Left ventricle myocardium superior (tissue), 1 donor: Measurements from ENCODE around the gene LYPD1. TPM values are rescaled to one million over a fixed set of nuclear protein-coding genes. Genes with fewer than 3 reads are reported as not detected.
"Not testable (repeated sequence)": the region's sequence is repeated elsewhere in the genome, so short reads cannot be mapped to it uniquely, and the experiment has no call there.

ENCODE experiments used
- ATAC-seq: fragments of 200-7000 bp; cut with Tn5 transposase; one replicate; pipeline ENCODE4 v1.9.1; 2020; ENCODE audit warnings: mild to moderate bottlenecking, moderate library complexity
- DNase-seq: peaks from one replicate; pipeline ENCODE4 v3.0.0-alpha.2; 2020
- intact Hi-C: fragments of 100-400 bp; cut with micrococcal nuclease; formaldehyde crosslinking; loops from one replicate; pipeline ENCODE4 v1.11.0; 2022
- long read RNA-seq: library from polyadenylated mRNA; unstranded; transcript quantifications from one replicate; pipeline ENCODE4 v2.0.0, GENCODE V29; 2021
- total RNA-seq: library from RNA; stranded (reverse); fragmentation: NEBNext Ultra II Directional; extraction: Animal tissue kit (Norgen Biotek cat#: 25700); gene quantifications from one replicate; pipeline ENCODE4 v1.2.1, GENCODE V29; 2021
- donor health status: DM: no; HTN: yes; CAD: no; lungs with severe emphysema.

Gene LYPD1, protein sequence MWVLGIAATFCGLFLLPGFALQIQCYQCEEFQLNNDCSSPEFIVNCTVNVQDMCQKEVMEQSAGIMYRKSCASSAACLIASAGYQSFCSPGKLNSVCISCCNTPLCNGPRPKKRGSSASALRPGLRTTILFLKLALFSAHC
- not detected for total RNA-seq
- long read RNA-seq, result 0 reads

DNA sequence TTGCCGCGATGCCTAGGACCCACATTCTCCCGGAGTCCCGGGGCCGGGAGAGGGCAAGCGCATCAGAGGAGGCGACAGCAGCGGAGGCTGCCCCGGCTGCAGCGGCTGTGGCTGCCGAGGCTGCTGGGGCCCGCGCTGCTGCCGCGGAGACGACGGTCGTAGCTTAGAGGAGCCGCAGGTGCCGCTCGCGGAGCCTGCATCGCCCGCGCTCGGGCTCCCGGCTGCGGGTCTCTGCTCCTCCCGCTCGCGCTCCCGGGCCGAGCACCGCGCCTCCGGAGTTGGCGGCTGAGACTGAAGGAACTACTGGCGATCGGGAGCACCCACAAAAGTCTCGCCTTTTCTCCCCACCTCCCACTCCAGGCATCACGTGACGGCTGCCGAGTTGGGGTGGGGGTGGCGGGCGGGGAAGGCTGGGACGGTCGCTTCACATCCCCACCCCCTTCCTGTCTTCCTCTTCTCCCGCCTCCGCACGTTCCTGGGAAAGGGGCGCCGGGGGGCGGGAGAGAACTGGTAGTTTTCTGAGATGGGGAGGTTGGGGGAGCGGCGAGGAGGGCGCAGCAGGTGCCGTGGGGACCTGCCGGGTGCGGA is at the start of gene LYPD1:
LYPD1 (minus strand) TSS at position 298 of the 588 bp plus-strand sequence; CDS start at position 25, 273 bp downstream.
- ATAC-seq (peak; percentile 64), DNase-seq (peak; percentile 33)
- intact Hi-C loops, result no loop called here

- intact Hi-C loops, result no loop called here
- no peak for ATAC-seq
- no peak for DNase-seq
These were observed 49.5 kb upstream of the LYPD1 start for GRCh38 chr2:132719480-132719879.

GRCh38 chr2:132716954-132717353 is 46.9 kb upstream of the LYPD1 start:
- ATAC-seq, result no peak
- intact Hi-C loops, result no loop called here
- DNase-seq, result no peak

DNA sequence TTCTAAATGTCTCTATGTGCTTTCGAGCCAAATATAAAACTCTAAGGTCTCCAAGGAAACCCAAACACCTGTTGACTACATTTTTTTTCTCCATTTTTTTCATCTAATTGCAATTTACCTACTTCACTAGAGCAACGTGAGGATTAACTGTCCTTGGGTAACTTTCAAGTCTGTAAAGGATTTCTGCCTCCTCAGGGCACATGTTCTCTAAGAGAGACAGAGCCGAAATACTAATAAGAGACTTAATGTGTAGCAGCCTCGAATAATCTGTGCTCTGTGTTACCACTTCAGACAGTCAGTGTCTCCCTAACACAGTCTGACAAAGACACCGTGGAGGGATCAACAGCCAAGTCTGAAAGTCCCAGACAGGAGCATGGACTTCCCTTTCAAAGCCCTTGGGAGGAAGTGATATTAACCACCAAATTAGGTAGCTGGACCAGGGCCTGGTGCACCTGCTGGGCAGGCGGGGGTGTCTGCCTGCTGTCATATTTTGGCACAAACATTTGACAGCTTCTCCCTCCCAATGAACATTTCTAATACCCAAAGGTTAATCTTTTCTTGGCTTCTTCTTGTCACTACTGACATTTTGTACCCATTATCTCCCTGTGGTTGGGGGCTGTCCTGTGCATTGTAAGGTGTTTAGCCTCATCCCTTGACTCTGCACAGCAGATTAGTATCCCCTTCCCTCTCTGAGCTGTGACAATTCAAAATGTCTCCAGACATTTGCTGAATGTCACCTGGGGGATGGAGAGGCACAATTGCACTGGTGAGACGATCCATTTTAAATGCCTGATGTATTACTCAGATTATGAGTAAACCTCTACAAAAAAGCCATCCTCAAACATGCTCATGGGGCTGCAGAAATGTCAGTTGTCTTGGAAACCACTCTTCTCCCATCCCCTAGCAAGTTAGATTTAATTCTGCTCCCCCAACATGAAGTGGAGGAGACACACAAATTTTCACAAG is 45.7 kb upstream of the LYPD1 start:
- intact Hi-C loops, result no loop called here
- ATAC-seq, result peak; percentile 46
- no peak for DNase-seq

- no peak for ATAC-seq
- DNase-seq, result no peak
- intact Hi-C loops, result no loop called here
These were observed 33.4 kb upstream of the LYPD1 start for GRCh38 chr2:132703396-132703795.

GRCh38 chr2:132701810-132702209 is 31.8 kb upstream of the LYPD1 start:
- ATAC-seq, result no peak
- intact Hi-C loops, result no loop called here
- no peak for DNase-seq

GRCh38 chr2:132699802-132700201 is 29.8 kb upstream of the LYPD1 start:
- ATAC-seq, DNase-seq, intact Hi-C loops: not testable (repeated sequence)

DNA sequence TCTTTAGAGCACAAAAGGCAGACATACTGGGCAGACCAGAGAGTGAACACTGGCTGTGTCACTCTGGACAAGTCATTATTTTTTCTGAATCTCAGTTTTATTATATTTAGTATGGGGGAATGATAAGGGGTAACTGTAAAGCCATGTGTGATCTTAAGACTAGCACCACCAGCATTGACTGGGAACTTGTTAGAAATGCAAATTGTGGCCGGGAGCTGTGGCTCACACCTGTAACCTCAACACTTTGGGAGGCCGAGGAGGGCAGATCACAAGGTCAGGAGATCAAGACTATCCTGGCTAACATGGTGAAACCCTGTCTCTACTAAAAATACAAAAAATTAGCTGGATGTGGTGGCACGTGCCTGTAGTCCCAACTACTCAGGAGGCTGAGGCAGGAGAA is 28.3 kb upstream of the LYPD1 start:
- DNase-seq, ATAC-seq, intact Hi-C loops: not testable (repeated sequence)

DNA sequence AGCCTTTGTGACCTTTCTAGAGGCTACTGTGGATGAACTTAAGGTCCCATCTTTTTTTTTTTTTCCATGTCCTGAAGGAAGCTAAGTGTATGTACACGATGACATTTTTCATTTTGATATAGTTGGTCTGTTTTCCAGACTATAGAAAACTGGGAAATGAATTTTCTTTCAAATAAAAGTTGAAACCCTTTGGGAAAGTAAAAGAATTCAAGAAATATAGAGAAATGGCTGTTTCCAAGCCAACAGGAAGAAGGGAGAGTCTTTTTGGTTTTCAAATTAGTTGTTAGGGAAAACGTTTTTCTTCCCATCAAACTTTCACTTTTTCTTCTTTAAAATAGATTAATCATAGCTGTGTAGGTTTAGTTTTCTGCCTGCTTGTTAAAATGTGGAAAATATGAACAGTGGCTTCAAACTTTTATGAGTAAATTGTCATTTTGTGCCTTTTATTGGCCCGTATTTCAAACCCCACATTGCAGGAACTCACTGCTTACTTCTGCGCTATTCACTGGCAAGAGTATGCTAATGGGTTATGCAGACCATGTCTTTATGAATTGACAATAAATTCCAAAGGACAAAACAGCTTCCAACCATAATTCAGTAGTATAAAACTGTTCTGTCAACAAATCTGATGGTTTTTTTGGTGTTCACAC is 27.7 kb upstream of the LYPD1 start:
- intact Hi-C loops, result no loop called here
- no peak for DNase-seq
- ATAC-seq, result no peak

- DNase-seq, result no peak
- no peak for ATAC-seq
- intact Hi-C loops, result no loop called here
These were observed 22.8 kb upstream of the LYPD1 start for GRCh38 chr2:132692816-132693215.

- intact Hi-C loops, result no loop called here
- ATAC-seq (no peak), DNase-seq (no peak)
These were observed 21.6 kb upstream of the LYPD1 start for GRCh38 chr2:132691556-132691955.

DNA sequence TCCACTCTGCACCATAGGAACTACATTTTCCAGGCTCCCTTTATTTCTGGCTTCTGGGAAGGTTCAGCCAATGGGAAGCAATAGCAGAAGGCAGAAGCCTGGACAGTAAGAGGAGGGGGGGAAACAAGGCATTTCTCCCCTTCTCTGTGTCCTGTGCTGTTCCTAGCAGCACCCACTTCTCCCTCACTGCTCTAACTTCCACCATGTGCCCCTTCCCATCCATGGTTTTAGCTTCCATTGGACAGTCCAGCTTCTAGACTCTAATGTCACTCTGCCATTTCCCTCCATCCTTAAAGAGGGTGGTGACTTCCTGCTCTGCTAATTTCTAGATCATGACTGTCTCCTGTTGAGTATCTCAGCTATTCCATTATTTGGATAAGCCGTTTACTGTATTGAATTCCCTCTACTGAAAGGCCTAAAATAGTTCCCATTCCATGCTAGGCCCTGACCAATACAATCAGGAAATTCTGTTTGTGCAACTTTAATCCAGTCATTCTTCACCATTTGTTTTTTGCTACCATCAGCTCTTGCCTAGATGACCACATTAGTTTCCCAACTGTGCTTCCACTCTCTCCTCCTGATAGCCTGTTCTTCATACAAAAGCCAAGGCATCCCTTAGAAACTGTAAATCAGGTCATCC is 20.8 kb upstream of the LYPD1 start:
- ATAC-seq (no peak), DNase-seq (no peak)
- intact Hi-C loops, result no loop called here

DNA sequence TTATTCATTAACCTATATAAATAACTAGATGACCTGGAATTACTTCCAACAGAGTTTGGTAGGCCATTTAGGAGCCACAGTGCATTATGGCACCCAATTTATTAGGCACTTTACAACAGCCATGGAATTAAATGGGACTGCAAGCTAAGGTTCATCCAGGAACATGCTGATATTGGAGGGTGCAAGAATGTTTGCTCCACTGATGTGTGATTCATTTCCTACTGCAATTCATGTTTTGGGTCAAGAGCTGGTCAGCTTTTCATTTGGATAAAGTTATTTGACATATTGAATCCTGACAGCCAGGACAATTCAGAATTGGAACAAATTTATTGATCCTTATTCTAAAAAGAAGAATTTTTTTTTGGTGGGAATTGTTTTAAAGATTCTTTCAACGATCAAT is 11.8 kb upstream of the LYPD1 start:
- ATAC-seq (no peak), DNase-seq (no peak)
- intact Hi-C loops, result no loop called here

GRCh38 chr2:132680544-132680943 is 10.5 kb upstream of the LYPD1 start:
- no peak for ATAC-seq
- intact Hi-C loops, result no loop called here
- no peak for DNase-seq

DNA sequence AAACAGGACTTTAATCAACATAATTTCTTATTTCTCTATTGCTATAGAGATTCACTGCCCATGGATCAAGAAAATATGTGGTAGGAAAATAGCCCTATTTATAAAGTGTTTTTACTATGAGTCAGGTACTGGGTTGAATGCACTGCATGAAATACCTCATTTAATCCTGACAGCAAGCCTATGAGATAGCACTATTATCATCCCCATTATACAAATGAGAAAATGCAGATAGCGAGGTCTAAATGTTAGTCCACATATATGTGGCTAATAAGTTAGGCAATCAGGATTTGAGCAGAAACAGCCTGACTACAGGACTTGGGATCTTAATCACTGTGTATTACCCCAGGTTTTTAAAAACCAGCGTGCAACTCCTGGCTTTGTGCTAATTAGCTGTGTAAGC is 8.5 kb upstream of the LYPD1 start:
- ATAC-seq (no peak), DNase-seq (no peak)
- intact Hi-C loops, result no loop called here

- ATAC-seq (no peak), DNase-seq (no peak)
- intact Hi-C loops, result no loop called here
These were observed 7.7 kb upstream of the LYPD1 start for GRCh38 chr2:132677661-132678060.

DNA sequence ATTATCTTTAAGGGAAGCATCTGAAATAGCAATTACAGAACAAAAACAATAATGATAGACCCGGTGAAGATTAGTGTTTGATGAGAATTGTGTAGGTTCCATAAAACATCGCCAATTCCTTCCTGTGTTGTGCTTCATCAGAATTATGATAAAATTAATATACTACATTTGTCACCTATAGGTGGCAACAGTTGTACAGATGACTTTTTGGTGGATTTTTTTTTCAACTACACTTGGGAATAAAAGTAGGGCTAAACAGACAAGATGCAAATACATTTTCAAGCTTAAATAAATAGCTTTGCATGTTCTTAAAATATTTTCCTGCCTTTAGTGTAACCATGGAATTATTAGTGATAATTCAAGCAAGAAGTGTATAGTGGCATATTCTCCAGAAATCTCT is 7.0 kb upstream of the LYPD1 start:
- intact Hi-C loops, result no loop called here
- no peak for ATAC-seq
- no peak for DNase-seq

- ATAC-seq (no peak), DNase-seq (no peak)
- intact Hi-C loops, result no loop called here
These were observed 1.3 kb upstream of the LYPD1 start for GRCh38 chr2:132671151-132671835.
